GM12864 (cell line): Measurements from ENCODE around the gene IGSF9.

ENCODE experiments used
- DNase-seq: peaks from one replicate; pipeline ENCODE4 v3.0.0-alpha.2; 2011; ENCODE audit warnings: low read depth
- H3K4me3 ChIP-seq: 2 replicates; pipeline ENCODE4 v1.5.1; 2011; ENCODE audit warnings: mild to moderate bottlenecking, low read depth, low read length, control low read depth
- CTCF ChIP-seq: IDR thresholded peaks from 2 replicates; pipeline ENCODE4 v1.5.1; 2011; ENCODE audit warnings: low read depth, mild to moderate bottlenecking, moderate library complexity, low read length, control low read depth, inconsistent platforms; ENCODE audit errors: missing control alignments

IGSF9 gene

GRCh38 chr1:159929155-159930051, 16.0 kb downstream of the IGSF9 start:
- no peak for DNase-seq
- H3K4me3 ChIP-seq = no peak overlapping the region
- TF ChIP-seq CTCF = no peak

GRCh38 chr1:159928491-159929050, 16.8 kb downstream of the IGSF9 start:
- DNase-seq = no peak
- TF ChIP-seq CTCF = no peak
- H3K4me3 ChIP-seq = no peak overlapping the region

GRCh38 chr1:159927849-159928431, 17.5 kb downstream of the IGSF9 start:
- no peak for DNase-seq
- H3K4me3 ChIP-seq = no peak overlapping the region
- TF ChIP-seq CTCF = no peak

GRCh38 chr1:159927211-159927848, 18.1 kb downstream of the IGSF9 start:
- no peak for TF ChIP-seq CTCF
- DNase-seq = no peak
- no peak overlapping the region for H3K4me3 ChIP-seq

- H3K4me3 ChIP-seq = peak overlapping the region; percentile 96
- DNase-seq = no peak
- no peak for TF ChIP-seq CTCF
Observed at GRCh38 chr1:159925719-159926078, 19.7 kb downstream of the IGSF9 start.

GRCh38 chr1:159924791-159925718, 20.4 kb downstream of the IGSF9 start, which contains the start of gene TAGLN2:
Gene TAGLN2 (minus strand): TSS chr1:159925507. CDS start chr1:159920509, 4,998 bp downstream.
- DNase-seq = peak; percentile 65
- H3K4me3 ChIP-seq = peak within 1 kb of the TSS; percentile 96
- TF ChIP-seq CTCF = no peak
